GM12872 (cell line): Measurements from ENCODE around the gene PTPRE.

Experiments
- CTCF ChIP-seq: IDR thresholded peaks from 3 replicates; pipeline ENCODE4 v1.5.1; 2011; ENCODE audit warnings: low read depth, mild to moderate bottlenecking, low read length, moderate library complexity; ENCODE audit not compliant: insufficient read depth

Gene PTPRE

GRCh38 chr10:128044186-128044585, 137.3 kb downstream of the PTPRE start:
- TF ChIP-seq CTCF, result no peak

- no peak for TF ChIP-seq CTCF
Observed at GRCh38 chr10:128044961-128045832, 138.3 kb downstream of the PTPRE start.

GRCh38 chr10:128045833-128046120, 138.9 kb downstream of the PTPRE start:
- TF ChIP-seq CTCF, result no peak

- no peak for TF ChIP-seq CTCF
Observed at GRCh38 chr10:128046156-128046952, 139.5 kb downstream of the PTPRE start.

GRCh38 chr10:128046953-128047290, 140.0 kb downstream of the PTPRE start:
- TF ChIP-seq CTCF, result no peak

GRCh38 chr10:128047351-128047750, 140.4 kb downstream of the PTPRE start:
- TF ChIP-seq CTCF, result no peak

GRCh38 chr10:128047991-128048818, 141.3 kb downstream of the PTPRE start:
- TF ChIP-seq CTCF, result no peak
